ENCODE results near the gene BMERB1.

The BMERB1 gene

DNA sequence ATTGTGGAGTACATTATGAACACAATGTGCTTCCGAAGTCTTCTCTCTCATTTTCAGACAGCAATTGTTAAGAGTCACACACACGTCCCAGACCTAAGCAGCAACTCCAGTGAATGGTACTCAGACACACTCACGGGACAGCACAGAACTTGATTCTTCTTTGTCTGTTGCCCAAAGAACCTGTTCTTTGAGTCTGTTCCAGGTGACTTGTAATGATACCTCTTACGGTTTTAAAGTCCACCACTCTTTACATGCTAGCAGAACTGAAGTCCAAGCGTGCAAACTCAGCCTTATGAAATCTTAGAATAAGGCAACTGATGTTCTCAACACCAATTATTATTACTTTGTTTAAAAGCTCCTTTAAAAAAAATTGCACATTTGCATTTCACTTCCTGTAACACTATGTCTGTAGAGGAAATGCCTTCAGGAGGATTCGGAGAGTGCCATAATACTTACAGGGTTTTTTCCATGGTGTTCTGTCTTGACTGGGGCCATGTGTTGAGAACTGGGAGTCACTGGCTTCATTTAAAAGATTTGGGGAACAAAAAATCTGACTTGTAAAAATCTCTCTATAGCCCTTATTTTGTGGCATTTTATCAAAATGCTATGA is 160.4 kb downstream of the BMERB1 start:
- TF ChIP-seq, protein P1, sequence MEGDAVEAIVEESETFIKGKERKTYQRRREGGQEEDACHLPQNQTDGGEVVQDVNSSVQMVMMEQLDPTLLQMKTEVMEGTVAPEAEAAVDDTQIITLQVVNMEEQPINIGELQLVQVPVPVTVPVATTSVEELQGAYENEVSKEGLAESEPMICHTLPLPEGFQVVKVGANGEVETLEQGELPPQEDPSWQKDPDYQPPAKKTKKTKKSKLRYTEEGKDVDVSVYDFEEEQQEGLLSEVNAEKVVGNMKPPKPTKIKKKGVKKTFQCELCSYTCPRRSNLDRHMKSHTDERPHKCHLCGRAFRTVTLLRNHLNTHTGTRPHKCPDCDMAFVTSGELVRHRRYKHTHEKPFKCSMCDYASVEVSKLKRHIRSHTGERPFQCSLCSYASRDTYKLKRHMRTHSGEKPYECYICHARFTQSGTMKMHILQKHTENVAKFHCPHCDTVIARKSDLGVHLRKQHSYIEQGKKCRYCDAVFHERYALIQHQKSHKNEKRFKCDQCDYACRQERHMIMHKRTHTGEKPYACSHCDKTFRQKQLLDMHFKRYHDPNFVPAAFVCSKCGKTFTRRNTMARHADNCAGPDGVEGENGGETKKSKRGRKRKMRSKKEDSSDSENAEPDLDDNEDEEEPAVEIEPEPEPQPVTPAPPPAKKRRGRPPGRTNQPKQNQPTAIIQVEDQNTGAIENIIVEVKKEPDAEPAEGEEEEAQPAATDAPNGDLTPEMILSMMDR (IDR thresholded peaks at IDR 0.05; ENCODE audit: low read depth, low read length), result no peak
- no peak overlapping the region for H3K4me3 ChIP-seq (ENCODE audit: low read depth, low read length)

DNA sequence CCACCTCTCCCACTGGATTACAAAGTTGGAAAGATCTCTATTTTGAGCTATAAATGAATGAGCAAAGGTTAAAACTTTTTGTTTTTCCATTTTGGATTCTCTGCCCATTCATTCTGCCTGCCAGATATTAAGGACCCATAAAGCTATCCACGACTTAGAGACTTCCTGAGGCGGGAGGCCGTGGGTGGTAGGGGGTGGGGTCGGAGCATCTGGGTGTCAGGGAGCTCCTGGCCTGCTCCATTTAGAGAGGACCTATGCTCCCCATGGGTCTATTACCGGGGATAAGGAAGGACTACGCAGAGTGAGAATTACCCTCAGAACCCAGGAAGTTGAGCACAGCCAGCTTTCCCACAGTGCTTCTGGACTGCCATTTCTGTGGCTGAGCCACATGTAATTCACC is 162.7 kb downstream of the BMERB1 start:
- TF ChIP-seq, protein P1 (IDR thresholded peaks at IDR 0.05; ENCODE audit: low read depth, low read length), result no peak
- H3K4me3 ChIP-seq (ENCODE audit: low read depth, low read length), result no peak overlapping the region

DNA sequence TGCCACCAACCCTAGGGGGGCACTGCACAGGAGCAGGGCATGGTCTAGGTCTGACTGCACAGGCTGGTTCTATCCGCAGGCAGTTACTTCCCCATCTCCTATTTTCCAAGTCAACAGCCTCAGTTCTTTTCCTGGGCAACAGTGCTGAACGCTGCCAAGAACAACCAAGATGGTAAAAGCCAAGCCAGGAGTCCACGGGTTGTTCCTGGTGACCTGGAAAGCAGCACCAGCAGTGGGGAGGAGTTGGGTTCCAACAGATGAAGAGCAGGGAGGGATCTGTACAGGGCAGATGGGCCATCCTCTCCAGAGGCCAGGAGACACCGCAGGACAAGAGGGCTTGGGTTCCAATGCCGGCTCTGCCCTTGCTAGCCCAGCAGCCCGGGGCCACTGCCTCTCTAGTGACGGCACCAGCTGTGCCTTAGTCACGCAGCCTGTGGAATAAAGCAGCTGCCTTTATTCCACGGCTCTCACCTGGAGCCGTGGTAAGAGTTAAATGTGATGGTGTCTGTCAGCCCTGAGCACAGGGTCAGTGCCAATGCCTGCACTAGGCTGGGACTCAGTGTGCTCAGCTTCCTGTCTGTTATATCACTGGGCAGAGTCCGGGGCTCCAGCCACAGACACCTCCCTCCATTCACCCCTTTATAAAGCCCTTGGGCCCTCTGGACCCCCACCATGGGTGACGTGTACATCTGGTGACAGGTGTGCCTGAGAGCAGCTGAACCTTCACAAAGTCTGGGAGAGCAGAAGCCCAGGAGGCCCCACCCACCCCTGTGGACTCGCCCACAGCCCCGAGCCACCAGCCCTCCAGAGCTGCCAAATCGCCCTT is 163.6 kb downstream of the BMERB1 start:
- TF ChIP-seq, protein P1 (IDR thresholded peaks at IDR 0.05; ENCODE audit: low read depth, low read length), result no peak
- H3K4me3 ChIP-seq (ENCODE audit: low read depth, low read length), result no peak overlapping the region

DNA sequence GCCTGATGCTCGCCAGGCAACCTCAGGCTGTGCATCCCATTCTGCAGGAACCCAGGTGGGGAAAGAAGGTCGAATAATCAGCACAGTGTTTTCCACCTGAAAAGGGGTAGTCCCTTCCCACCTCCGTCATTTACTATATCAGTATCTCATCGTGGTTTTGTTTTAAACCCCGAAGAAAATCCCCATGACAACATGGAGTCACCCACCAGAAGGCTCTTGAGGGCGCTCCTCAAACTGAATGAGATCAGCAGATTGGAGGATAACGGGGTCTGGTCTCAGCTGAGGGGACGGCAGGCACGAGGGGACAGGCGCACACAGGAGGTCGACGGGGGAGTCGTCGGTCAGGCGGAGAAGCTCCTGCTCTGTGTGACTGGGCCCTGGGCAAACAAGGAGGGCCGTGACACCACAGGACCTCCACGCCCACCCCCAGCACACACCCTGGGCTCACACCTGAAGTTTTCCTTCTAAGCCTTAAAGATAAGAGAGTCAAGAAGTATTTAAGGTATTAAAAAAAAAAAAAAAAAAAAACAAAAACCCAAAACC is 164.3 kb downstream of the BMERB1 start:
- no peak overlapping the region for H3K4me3 ChIP-seq (ENCODE audit: low read depth, low read length)
- TF ChIP-seq, protein P1 (IDR thresholded peaks at IDR 0.05; ENCODE audit: low read depth, low read length), result no peak

DNA sequence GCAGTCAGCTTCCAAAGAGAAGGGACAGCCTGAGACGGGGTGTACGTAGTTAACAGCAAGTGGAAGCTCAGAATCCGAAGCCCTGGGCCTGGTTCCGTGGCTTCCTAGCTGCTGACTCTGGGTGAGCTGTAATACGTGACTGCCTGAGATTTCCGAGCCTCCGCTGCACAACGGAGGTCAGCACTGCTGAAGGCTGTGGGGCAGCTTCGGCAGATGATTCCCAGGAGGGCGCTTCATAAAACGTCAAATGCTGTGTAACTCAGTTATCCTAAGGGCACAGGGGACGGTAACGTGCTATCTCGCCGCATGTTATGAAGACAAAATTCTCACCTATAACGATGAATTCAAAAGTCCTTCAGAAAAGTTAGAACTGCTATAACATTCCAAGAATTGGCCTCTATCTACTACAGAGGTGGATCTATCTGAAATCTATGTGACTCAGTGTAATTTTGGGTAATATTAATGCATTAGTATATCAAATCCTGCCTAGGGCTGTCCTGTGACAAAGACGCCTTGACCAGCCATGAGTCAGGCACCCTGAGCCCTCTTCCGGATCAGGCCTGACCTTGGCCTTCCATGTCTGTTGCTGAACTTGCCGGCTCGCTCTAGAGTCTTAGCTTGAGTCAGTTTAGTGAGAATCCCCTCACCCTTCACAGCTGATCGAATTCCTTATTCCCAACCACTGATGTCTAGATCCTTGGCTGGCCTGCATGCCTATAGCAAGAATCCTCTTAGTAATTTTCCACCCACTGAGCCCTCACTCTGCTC is 165.1 kb downstream of the BMERB1 start:
- TF ChIP-seq, protein P1 (IDR thresholded peaks at IDR 0.05; ENCODE audit: low read depth, low read length), result no peak
- H3K4me3 ChIP-seq (ENCODE audit: low read depth, low read length), result no peak overlapping the region

DNA sequence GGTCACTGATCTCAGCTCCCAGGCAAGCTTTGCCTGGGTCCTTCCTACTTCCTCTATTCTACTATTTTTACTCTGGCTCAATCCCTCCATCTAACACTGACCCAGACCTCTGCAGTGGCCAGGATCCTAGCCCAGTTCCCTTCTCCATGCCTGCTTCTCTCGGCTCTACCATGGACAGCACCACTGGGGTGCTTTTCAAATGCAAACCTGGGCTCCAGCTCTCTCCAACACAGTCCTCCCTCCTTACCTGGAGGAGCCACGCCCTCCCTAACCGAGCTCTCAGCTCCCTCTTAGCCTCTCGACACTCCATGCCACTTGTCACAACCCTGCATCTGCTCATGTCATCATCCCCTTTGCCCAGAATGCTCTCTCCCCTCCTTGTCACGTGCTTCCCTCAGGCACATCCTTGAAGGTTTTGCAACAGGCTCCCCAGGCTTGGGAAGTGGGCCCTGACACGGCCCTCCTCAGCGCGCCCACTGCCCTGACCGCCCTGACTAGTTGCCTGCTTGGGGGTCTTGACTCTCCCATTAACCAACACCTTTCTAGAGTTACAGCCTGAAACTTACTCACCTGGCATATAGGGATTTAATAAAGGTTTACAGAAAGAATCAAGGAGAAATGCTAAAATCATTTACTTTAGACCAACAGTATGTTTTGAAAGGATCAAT is 167.0 kb downstream of the BMERB1 start:
- TF ChIP-seq, protein P1 (IDR thresholded peaks at IDR 0.05; ENCODE audit: low read depth, low read length), result no peak

More for the DNA sequence above, 167.0 kb downstream of the BMERB1 start:
- H3K4me3 ChIP-seq (ENCODE audit: low read depth, low read length), result no peak overlapping the region
